GM12801 (cell line): ENCODE results near the gene TSSC4.

Experiments
- TF ChIP-seq, protein P1 (sequence below): IDR thresholded peaks from one replicate; pipeline ENCODE4 v1.5.1; 2011; ENCODE audit warnings: control low read depth; ENCODE audit not compliant: insufficient read length; ENCODE audit errors: extremely low read depth

Gene TSSC4

DNA sequence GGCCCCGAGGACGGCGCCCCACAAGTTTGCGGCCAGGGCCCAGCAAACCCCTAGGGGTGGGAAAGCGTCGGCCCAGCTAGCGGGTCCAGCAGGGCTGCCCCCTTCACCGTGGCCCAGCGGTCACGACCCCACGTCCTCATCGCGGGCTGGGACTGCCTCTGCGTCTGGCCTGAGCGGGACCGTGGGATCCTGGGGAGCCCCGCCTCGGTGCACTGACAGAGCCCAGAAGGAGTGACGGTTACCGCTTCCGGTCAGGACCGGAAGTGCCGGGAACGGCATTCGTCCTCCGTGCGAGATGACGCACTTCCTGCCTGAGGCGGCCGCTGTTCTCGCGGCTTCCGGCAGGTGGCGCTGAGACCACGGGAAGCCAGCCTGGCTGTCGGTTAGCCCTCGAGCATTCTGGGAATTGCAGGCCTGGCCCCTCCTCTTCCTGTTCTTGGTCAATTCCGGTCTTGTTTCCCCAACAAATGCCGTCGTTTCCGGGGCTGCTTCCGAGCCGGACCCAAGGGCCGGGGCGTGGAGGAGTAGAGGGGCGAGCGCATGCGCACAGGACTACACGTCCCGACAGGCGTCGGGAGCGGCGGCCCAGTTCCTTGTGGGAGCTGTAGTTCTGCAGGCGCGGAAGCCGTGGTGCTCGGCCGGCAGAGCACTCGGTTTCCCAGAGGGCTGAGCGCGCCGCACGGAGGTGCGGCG, at the start of gene TSSC4:
Gene TSSC4 (plus strand): TSS at position 682 of the 693 bp plus-strand sequence. CDS start 1,884 bp downstream, outside the sequence.
- TF ChIP-seq, protein P1, sequence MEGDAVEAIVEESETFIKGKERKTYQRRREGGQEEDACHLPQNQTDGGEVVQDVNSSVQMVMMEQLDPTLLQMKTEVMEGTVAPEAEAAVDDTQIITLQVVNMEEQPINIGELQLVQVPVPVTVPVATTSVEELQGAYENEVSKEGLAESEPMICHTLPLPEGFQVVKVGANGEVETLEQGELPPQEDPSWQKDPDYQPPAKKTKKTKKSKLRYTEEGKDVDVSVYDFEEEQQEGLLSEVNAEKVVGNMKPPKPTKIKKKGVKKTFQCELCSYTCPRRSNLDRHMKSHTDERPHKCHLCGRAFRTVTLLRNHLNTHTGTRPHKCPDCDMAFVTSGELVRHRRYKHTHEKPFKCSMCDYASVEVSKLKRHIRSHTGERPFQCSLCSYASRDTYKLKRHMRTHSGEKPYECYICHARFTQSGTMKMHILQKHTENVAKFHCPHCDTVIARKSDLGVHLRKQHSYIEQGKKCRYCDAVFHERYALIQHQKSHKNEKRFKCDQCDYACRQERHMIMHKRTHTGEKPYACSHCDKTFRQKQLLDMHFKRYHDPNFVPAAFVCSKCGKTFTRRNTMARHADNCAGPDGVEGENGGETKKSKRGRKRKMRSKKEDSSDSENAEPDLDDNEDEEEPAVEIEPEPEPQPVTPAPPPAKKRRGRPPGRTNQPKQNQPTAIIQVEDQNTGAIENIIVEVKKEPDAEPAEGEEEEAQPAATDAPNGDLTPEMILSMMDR, result no peak

DNA sequence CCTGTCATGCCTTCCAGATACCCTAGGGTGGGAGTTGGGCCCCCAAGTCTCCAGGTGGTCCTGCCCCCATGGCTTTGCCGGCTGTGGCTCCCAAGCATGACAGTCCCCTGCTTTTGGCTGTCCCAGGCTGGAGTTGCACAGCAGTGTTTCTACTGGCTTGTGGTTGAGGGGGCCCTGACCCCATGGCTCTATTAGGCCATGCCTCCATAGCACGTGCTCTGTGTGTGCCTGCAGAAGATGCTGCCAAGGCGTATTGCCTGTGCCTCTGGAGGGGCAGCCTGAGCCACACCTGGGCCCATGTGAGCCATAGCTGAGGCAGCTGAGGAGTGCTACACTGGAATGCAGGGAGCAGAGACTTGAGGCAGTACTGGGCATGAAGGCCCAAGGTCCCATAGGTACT, 48.8 kb upstream of the TSSC4 start:
- TF ChIP-seq, protein P1, result no peak

DNA sequence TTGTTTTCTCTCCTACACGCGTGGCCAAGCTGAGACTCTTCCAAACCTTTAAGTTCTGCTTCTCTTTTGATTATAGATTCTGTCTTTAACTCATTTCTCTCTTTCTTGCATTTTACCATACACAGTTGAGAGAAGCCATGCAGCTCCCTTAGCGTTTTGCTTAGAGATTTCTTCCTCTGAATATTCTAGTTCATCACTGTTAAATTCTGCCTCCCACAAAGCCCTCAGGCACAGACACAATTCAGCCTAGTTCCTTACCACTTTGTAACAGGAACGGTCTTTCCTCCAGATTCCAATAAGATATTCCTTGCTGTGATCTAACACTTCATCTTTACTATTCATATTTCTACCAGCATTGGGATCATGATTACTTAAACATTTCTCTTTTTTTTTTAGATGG, 48.1 kb upstream of the TSSC4 start:
- TF ChIP-seq, protein P1, result no peak

DNA sequence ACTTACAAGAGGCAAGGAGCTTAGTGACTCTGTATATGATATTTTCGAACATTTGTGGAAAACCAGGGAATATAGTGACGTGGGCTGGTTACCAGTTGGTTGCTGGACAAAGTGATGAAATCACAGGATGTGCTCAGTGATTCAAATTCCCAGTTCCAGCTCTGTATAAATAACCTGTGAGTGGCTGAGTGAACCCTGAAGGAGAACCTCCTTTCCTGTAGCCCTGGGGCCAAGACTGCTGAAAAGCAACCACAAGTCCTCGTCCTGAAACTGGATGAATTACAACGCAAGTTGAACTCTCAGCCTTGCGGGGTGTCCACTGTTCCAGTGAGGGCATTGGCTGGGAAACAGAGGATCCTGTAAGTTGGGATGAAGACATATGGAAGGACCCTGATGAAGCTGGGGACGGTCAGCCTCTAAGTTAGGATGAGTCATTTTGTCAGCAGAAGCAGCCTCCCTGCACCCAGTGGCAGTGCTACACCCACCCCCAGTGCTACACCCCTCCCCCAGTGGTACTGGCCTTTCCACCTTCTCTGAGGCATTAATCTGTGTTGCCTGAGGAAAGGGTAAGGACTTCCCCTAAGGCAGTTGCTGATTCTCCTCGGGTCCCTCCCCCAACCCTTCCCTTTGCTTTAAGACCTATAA, 45.4 kb upstream of the TSSC4 start:
- TF ChIP-seq, protein P1, result no peak

DNA sequence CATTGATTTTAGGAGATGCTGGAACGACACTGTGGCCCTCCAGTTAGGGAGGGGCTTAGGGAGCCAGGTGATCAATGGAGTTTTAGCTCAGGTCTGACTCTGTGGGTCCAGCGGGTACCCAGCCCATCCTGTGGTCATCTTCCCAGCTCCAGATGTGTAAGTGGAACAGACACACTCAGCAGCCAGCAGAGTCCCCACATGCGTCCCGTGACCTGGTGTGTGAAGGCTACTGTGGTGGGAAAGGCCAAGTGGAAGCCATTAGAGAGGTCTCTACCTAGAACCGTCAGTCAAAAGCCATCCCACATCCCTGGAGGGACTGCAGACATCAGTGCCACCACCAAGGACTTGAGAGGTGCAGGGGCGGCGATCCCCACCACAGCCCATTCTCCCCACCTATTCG, 43.3 kb upstream of the TSSC4 start:
- TF ChIP-seq, protein P1, result no peak

DNA sequence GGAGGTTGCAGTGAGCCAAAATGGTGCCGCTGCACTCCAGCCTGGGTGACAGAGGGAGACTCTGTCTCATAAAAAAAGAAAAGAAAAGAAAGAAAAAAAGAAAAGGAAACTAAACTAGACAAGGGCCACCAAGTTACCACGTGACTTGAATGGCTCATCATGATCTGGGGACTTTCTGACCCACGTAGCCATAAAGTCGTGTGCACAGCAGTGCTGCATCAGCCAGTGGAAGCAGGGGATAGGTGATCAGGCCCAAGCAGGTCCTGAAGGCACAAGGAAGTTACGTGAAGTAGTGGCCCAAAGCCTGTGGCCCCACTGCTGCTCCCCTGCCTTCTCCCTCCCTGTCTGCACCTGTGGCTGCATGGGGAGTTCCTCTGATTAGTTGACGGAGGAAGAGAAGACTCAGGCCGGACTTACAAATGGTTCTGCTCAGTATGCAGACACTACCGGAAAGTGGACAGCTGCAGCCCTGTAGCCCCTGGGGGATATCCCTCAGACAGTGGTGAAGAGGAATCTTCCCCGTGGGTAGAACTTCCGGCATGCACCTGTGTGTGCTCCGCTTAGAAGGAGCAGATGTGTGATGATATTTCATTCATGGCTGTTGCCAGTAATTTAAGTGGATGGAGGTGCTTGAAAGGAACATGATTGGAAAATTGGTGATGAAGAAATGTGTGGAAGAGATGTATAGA, 41.7 kb upstream of the TSSC4 start:
- TF ChIP-seq, protein P1, result no peak

DNA sequence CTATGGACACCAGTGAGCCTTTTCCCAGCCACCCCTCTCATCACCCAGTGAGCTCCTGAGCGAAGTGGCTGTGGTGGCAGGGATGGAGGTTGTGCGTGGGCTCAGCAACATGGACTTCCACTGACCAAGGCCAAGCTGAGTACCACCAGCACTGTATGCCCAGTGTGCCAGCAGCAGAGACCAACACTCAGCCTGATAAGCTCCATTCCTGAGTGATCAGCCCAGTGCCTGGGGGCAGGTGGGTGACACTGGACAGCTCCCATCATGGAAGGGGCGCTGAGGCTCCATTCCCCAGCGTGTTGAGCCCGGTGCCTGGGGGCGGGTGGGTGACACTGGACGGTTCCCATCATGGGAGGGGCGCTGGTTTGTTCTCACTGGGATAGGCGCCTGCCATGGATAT, 41.0 kb upstream of the TSSC4 start:
- TF ChIP-seq, protein P1, result no peak
